Retinal pigment epithelial cell (primary cell): ENCODE data around the gene MAP4K4.

Experiments
- DNase-seq: peaks from one replicate; pipeline ENCODE4 v3.0.0-alpha.2; 2010; ENCODE audit warnings: low read depth
- H3K4me3 ChIP-seq: 2 replicates; pipeline ENCODE4 v1.5.1; 2011; ENCODE audit warnings: mild to moderate bottlenecking, low read length, control low read depth, moderate library complexity
- CTCF ChIP-seq: conservative IDR thresholded peaks from 2 replicates; pipeline ENCODE4 v1.5.1; 2011; ENCODE audit warnings: low read depth, low read length, control low read depth, inconsistent platforms

MAP4K4 gene

GRCh38 chr2:101722864-101723263 lies 25.4 kb downstream of the MAP4K4 start:
- H3K4me3 ChIP-seq: no peak overlapping the region
- no peak for TF ChIP-seq CTCF
- DNase-seq: no peak

GRCh38 chr2:101723371-101724124 lies 26.0 kb downstream of the MAP4K4 start:
- no peak for TF ChIP-seq CTCF
- no peak overlapping the region for H3K4me3 ChIP-seq
- no peak for DNase-seq

GRCh38 chr2:101724125-101724474 lies 26.6 kb downstream of the MAP4K4 start:
- no peak overlapping the region for H3K4me3 ChIP-seq
- DNase-seq: no peak
- no peak for TF ChIP-seq CTCF

- no peak for DNase-seq
- no peak for TF ChIP-seq CTCF
- no peak overlapping the region for H3K4me3 ChIP-seq
Observed at GRCh38 chr2:101725038-101725437, 27.5 kb downstream of the MAP4K4 start.

GRCh38 chr2:101725515-101726192 lies 28.1 kb downstream of the MAP4K4 start:
- peak; percentile 27 for TF ChIP-seq CTCF
- no peak for DNase-seq

GRCh38 chr2:101728865-101729264 lies 31.4 kb downstream of the MAP4K4 start:
- H3K4me3 ChIP-seq: no peak overlapping the region
- TF ChIP-seq CTCF: no peak
- DNase-seq: no peak

More at GRCh38 chr2:101725515-101726192, 28.1 kb downstream of the MAP4K4 start:
- H3K4me3 ChIP-seq: no peak overlapping the region
